Keratinocyte (primary cell): ENCODE measurements around the gene YPEL1. TPM values are rescaled to one million over a fixed set of nuclear protein-coding genes. Genes with fewer than 3 reads are reported as not detected.
"Not testable (repeated sequence)": the region's sequence is repeated elsewhere in the genome, so short reads cannot be mapped to it uniquely, and the experiment has no call there.

Experiments used
- DNase-seq: peaks from one replicate; pipeline ENCODE4 v3.0.0-alpha.2; 2011; ENCODE audit warnings: low read depth, missing footprints, low spot score
- FAIRE-seq: peaks from 2 replicates; lab custom pipeline; 2011; peaks lifted over from hg19 to GRCh38; lab: Jason Lieb, UNC
- H2AFZ ChIP-seq: 2 replicates; pipeline ENCODE4 v1.6.0; 2012; ENCODE audit warnings: low read length, control low read depth, inconsistent platforms; ENCODE audit not compliant: control insufficient read depth
- H3K27ac ChIP-seq: 2 replicates; pipeline ENCODE4 v1.5.1; 2011; ENCODE audit warnings: low read length; ENCODE audit not compliant: control insufficient read depth, insufficient read depth
- H3K27me3 ChIP-seq: 3 replicates; pipeline ENCODE4 v1.6.0; 2011; ENCODE audit warnings: low read length; ENCODE audit not compliant: control insufficient read depth, insufficient read depth; ENCODE audit errors: extremely low read depth
- H3K36me3 ChIP-seq, 2 experiments: 2 replicates in 1 of 2; 3 replicates in 1 of 2; pipeline ENCODE4 v1.5.1; 2011; ENCODE audit warnings: low read length in 2 of 2, mild to moderate bottlenecking in 1 of 2; ENCODE audit not compliant: control insufficient read depth in 2 of 2, insufficient read depth in 2 of 2; ENCODE audit errors: extremely low read depth in 1 of 2
- H3K4me1 ChIP-seq: 3 replicates; pipeline ENCODE4 v1.5.1; 2011; ENCODE audit warnings: low read length; ENCODE audit not compliant: control insufficient read depth, insufficient read depth; ENCODE audit errors: extremely low read depth
- H3K4me2 ChIP-seq: 3 replicates; pipeline ENCODE4 v1.6.0; 2011; ENCODE audit warnings: low read depth, low read length; ENCODE audit not compliant: control insufficient read depth, insufficient read depth; ENCODE audit errors: extremely low read depth
- H3K4me3 ChIP-seq, 3 experiments: fragments of 200-600 bp in 1 of 3; sonication (generic) in 1 of 3; 2 replicates in 2 of 3; 3 replicates in 1 of 3; pipeline ENCODE4 v1.5.1; 2011 to 2016; ENCODE audit warnings: low read length in 3 of 3, mild to moderate bottlenecking in 3 of 3, control low read depth in 2 of 3, inconsistent platforms in 1 of 3, low read depth in 1 of 3, mixed read lengths in 1 of 3, mixed run types in 1 of 3, moderate library complexity in 1 of 3; ENCODE audit not compliant: control insufficient read depth in 2 of 3, insufficient read depth in 2 of 3; ENCODE audit errors: extremely low read depth in 1 of 3
- H3K79me2 ChIP-seq: 2 replicates; pipeline ENCODE4 v1.6.0; 2012; ENCODE audit warnings: low read length; ENCODE audit not compliant: control insufficient read depth, insufficient read depth
- H3K9ac ChIP-seq: 3 replicates; pipeline ENCODE4 v1.6.0; 2011; ENCODE audit warnings: low read length; ENCODE audit not compliant: control insufficient read depth, insufficient read depth; ENCODE audit errors: extremely low read depth
- H3K9me1 ChIP-seq: 3 replicates; pipeline ENCODE4 v1.6.0; 2011; ENCODE audit warnings: low read length; ENCODE audit not compliant: control insufficient read depth, insufficient read depth; ENCODE audit errors: extremely low read depth
- H3K9me3 ChIP-seq: 2 replicates; pipeline ENCODE4 v1.5.1; 2012; ENCODE audit warnings: low read depth, low read length; ENCODE audit not compliant: control insufficient read depth
- H4K20me1 ChIP-seq: 3 replicates; pipeline ENCODE4 v1.6.0; 2011; ENCODE audit warnings: low read length; ENCODE audit not compliant: control insufficient read depth, insufficient read depth; ENCODE audit errors: extremely low read depth
- EZH2 ChIP-seq: IDR thresholded peaks from one replicate; pipeline ENCODE4 v1.6.1; 2012; ENCODE audit warnings: inconsistent platforms, mild to moderate bottlenecking, low read length, moderate library complexity
- dilution Hi-C: fragments of 300-500 bp; cut with MboI; formaldehyde crosslinking; loops from one replicate; pipeline ENCODE4 v1.7.0; 2020; ENCODE audit warnings: low sequenced_read_pairs; ENCODE audit not compliant: extremely low pct_ligation_motif_present
- polyA plus RNA-seq, 5 experiments: library from polyadenylated mRNA; depleted of rRNA in 3 of 5; stranded (reverse) in 3 of 5; stranded (forward) in 1 of 5; unstranded in 1 of 5; fragments of >200 nt; gene quantifications; 1 replicate in 1 of 5; 2 replicates in 3 of 5; 3 replicates in 1 of 5; pipeline versions ENCODE4 v1.2.1 to v1.2.3, GENCODE V29; 2011 to 2012; ENCODE audit warnings: missing spikeins in 2 of 5, low read depth in 1 of 5, low replicate concordance in 1 of 5
- TF ChIP-seq, protein P1 (sequence below), 3 experiments: IDR thresholded peaks in 1 of 3; conservative IDR thresholded peaks in 1 of 3; optimal IDR thresholded peaks in 1 of 3; 2 replicates in 2 of 3; 3 replicates in 1 of 3; pipeline versions ENCODE3 to v1.5.1; 2011; ENCODE audit warnings: low read length in 3 of 3, mild to moderate bottlenecking in 3 of 3, moderate library complexity in 2 of 3, control low read depth in 1 of 3, inconsistent platforms in 1 of 3; ENCODE audit not compliant: insufficient read depth in 2 of 3; ENCODE audit errors: extremely low read depth in 1 of 3

The YPEL1 gene
- polyA plus RNA-seq, 1 donor (not counting 4 experiments of a cell fraction or from before 2014, with no cell fraction given): 0.03 TPM

GRCh38 chr22:21680830-21681565 is 54.6 kb downstream of the YPEL1 start:
- DNase-seq: no peak
- no peaks in the 10 kb centered on the region for H3K9me1 ChIP-seq
- no peaks in the 10 kb centered on the region for H3K9me3 ChIP-seq
- no peak overlapping the region for H3K27ac ChIP-seq
- H3K4me3 ChIP-seq: no peak overlapping the region
- H4K20me1 ChIP-seq: no peaks in the 10 kb centered on the region
- H3K4me2 ChIP-seq: no peak overlapping the region
- FAIRE-seq: no peak
- dilution Hi-C loops: no loop called here
- H2AFZ ChIP-seq: no peak overlapping the region
- H3K4me1 ChIP-seq: no peaks in the 10 kb centered on the region
- TF ChIP-seq EZH2: no peak
- TF ChIP-seq, protein P1, sequence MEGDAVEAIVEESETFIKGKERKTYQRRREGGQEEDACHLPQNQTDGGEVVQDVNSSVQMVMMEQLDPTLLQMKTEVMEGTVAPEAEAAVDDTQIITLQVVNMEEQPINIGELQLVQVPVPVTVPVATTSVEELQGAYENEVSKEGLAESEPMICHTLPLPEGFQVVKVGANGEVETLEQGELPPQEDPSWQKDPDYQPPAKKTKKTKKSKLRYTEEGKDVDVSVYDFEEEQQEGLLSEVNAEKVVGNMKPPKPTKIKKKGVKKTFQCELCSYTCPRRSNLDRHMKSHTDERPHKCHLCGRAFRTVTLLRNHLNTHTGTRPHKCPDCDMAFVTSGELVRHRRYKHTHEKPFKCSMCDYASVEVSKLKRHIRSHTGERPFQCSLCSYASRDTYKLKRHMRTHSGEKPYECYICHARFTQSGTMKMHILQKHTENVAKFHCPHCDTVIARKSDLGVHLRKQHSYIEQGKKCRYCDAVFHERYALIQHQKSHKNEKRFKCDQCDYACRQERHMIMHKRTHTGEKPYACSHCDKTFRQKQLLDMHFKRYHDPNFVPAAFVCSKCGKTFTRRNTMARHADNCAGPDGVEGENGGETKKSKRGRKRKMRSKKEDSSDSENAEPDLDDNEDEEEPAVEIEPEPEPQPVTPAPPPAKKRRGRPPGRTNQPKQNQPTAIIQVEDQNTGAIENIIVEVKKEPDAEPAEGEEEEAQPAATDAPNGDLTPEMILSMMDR (optimal IDR thresholded peaks at IDR 0.05 in 1 of 3, IDR thresholded peaks at IDR 0.05 in 1 of 3, conservative IDR thresholded peaks at IDR 0.05 in 1 of 3; ENCODE audit: extremely low read depth in 1 of 3, insufficient read depth in 2 of 3, low read length in 3 of 3): no peak
- H3K79me2 ChIP-seq: no peaks in the 10 kb centered on the region
- no peaks in the 10 kb centered on the region for H3K27me3 ChIP-seq
- no peak overlapping the region for H3K9ac ChIP-seq
- peaks cover 6 to 18% of the 10 kb centered on the region in 2 experiments for H3K36me3 ChIP-seq

- TF ChIP-seq, protein P1 (optimal IDR thresholded peaks at IDR 0.05 in 1 of 3, IDR thresholded peaks at IDR 0.05 in 1 of 3, conservative IDR thresholded peaks at IDR 0.05 in 1 of 3; ENCODE audit: extremely low read depth in 1 of 3, insufficient read depth in 2 of 3, low read length in 3 of 3): no peak
- TF ChIP-seq EZH2: no peak
- Histone ChIP-seq H4K20me1 (no peaks in the 10 kb centered on the region), H3K9ac (no peak overlapping the region), H3K36me3 (peaks cover 9 to 27% of the 10 kb centered on the region in 2 experiments), H2AFZ (no peak overlapping the region), H3K4me2 (no peak overlapping the region), H3K27ac (no peak overlapping the region), H3K9me3 (no peaks in the 10 kb centered on the region), H3K4me3 (no peak overlapping the region), H3K4me1 (no peaks in the 10 kb centered on the region), H3K9me1 (no peaks in the 10 kb centered on the region), H3K79me2 (no peaks in the 10 kb centered on the region), H3K27me3 (no peaks in the 10 kb centered on the region)
- FAIRE-seq: no peak
- dilution Hi-C loops: no loop called here
- DNase-seq: no peak
Measured at GRCh38 chr22:21679383-21679782, 56.2 kb downstream of the YPEL1 start.

- FAIRE-seq, DNase-seq, H3K9me3 ChIP-seq, H3K27me3 ChIP-seq, H4K20me1 ChIP-seq, H2AFZ ChIP-seq, H3K27ac ChIP-seq, dilution Hi-C loops, H3K4me1 ChIP-seq, H3K4me2 ChIP-seq, H3K79me2 ChIP-seq, H3K4me3 ChIP-seq, H3K9me1 ChIP-seq, H3K9ac ChIP-seq: not testable (repeated sequence)
- peaks cover 9 to 29% of the 10 kb centered on the region in 2 experiments for H3K36me3 ChIP-seq
Measured at GRCh38 chr22:21678842-21679241, 56.8 kb downstream of the YPEL1 start.
